HG03378 (cell line): Measurements from ENCODE around the gene GYS1.

Experiments
- ATAC-seq: cut with Tn5 transposase; IDR thresholded peaks from one replicate; pipeline ENCODE4 v1.9.1; 2021; ENCODE audit warnings: mild to moderate bottlenecking, moderate library complexity; ENCODE audit not compliant: unreplicated experiment

Gene GYS1

GRCh38 chr19:48965040-48965805 is 27.9 kb downstream of the GYS1 start, which contains the start of gene FTL:
FTL (plus strand) TSS chr19:48965309; CDS start chr19:48965508, 199 bp downstream.
- peak; percentile 43 for ATAC-seq

GRCh38 chr19:48964205-48965039 is 28.7 kb downstream of the GYS1 start:
- ATAC-seq: no peak

- ATAC-seq: no peak
These were observed 29.5 kb downstream of the GYS1 start for GRCh38 chr19:48963371-48964204.

- ATAC-seq: no peak
These were observed 30.3 kb downstream of the GYS1 start for GRCh38 chr19:48962849-48963165.

- ATAC-seq: no peak
These were observed 30.9 kb downstream of the GYS1 start for GRCh38 chr19:48962029-48962848.

GRCh38 chr19:48961673-48962028 is 31.5 kb downstream of the GYS1 start:
- ATAC-seq: no peak

- ATAC-seq: no peak
These were observed 32.0 kb downstream of the GYS1 start for GRCh38 chr19:48961051-48961649.

GRCh38 chr19:48959341-48960239 is 33.5 kb downstream of the GYS1 start:
- no peak for ATAC-seq

GRCh38 chr19:48958006-48958405 is 35.1 kb downstream of the GYS1 start:
- no peak for ATAC-seq

GRCh38 chr19:48955308-48955958 is 37.7 kb downstream of the GYS1 start:
- ATAC-seq: no peak

- peak; percentile 54 for ATAC-seq
These were observed 38.4 kb downstream of the GYS1 start, which contains the start of gene BAX for GRCh38 chr19:48954595-48955307. BAX (plus strand) TSS chr19:48954875; CDS start chr19:48954929, 54 bp downstream.

- no peak for ATAC-seq
These were observed 39.0 kb downstream of the GYS1 start for GRCh38 chr19:48953990-48954594.

GRCh38 chr19:48953141-48953540 is 40.0 kb downstream of the GYS1 start:
- no peak for ATAC-seq

GRCh38 chr19:48950830-48951519 is 42.1 kb downstream of the GYS1 start:
- ATAC-seq: no peak

- ATAC-seq: no peak
These were observed 43.0 kb downstream of the GYS1 start for GRCh38 chr19:48950159-48950558.

- no peak for ATAC-seq
These were observed 45.9 kb downstream of the GYS1 start for GRCh38 chr19:48947258-48947542.
